Globus pallidus (tissue), 1 donor: Measurements from ENCODE around the gene GDPD2.
"Not testable (repeated sequence)": the region's sequence is repeated elsewhere in the genome, so short reads cannot be mapped to it uniquely, and the experiment has no call there.

Experiments
- DNase-seq: peaks from one replicate; pipeline ENCODE4 v3.0.0-alpha.2; 2015; ENCODE audit warnings: low spot score

The GDPD2 gene

GRCh38 chrX:70422851-70423341 is at the start of gene GDPD2:
GDPD2 (plus strand) TSS chrX:70423314; CDS start chrX:70424985, 1,671 bp downstream.
- peak; percentile 35 for DNase-seq

GRCh38 chrX:70386235-70386634 is 36.9 kb upstream of the GDPD2 start:
- DNase-seq: no peak

GRCh38 chrX:70398899-70399298 is 24.2 kb upstream of the GDPD2 start:
- no peak for DNase-seq

- not testable (repeated sequence) for DNase-seq
Measured at GRCh38 chrX:70400181-70400580, 22.9 kb upstream of the GDPD2 start.

GRCh38 chrX:70402721-70403120 is 20.4 kb upstream of the GDPD2 start:
- DNase-seq: no peak

- no peak for DNase-seq
Measured at GRCh38 chrX:70405003-70405402, 18.1 kb upstream of the GDPD2 start.

GRCh38 chrX:70410921-70411320 is 12.2 kb upstream of the GDPD2 start:
- no peak for DNase-seq

GRCh38 chrX:70411475-70411874 is 11.6 kb upstream of the GDPD2 start:
- no peak for DNase-seq

- peak; percentile 56 for DNase-seq
Measured at GRCh38 chrX:70421618-70422017, 1.5 kb upstream of the GDPD2 start.

- no peak for DNase-seq
Measured at GRCh38 chrX:70423936-70424675, 992 bp downstream of the GDPD2 start.

- DNase-seq: no peak
Measured at GRCh38 chrX:70424801-70425200, 1.7 kb downstream of the GDPD2 start.

GRCh38 chrX:70426286-70427278 is 3.5 kb downstream of the GDPD2 start:
- DNase-seq: no peak

- no peak for DNase-seq
Measured at GRCh38 chrX:70427365-70427764, 4.3 kb downstream of the GDPD2 start.

- no peak for DNase-seq
Measured at GRCh38 chrX:70429759-70430158, 6.6 kb downstream of the GDPD2 start.

GRCh38 chrX:70432936-70433847 is 10.1 kb downstream of the GDPD2 start:
- no peak for DNase-seq

- peak; percentile 57 for DNase-seq
Measured at GRCh38 chrX:70433848-70434351, 10.8 kb downstream of the GDPD2 start.

- DNase-seq: peak; percentile 83
Measured at GRCh38 chrX:70434352-70434866, 11.3 kb downstream of the GDPD2 start.

GRCh38 chrX:70434914-70435586 is 11.9 kb downstream of the GDPD2 start:
- no peak for DNase-seq

- no peak for DNase-seq
Measured at GRCh38 chrX:70436343-70436742, 13.2 kb downstream of the GDPD2 start.

- no peak for DNase-seq
Measured at GRCh38 chrX:70437011-70437410, 13.9 kb downstream of the GDPD2 start.
